AG10803 (cell line): ENCODE results near the gene OR7G2.
"Not testable (repeated sequence)": the region's sequence is repeated elsewhere in the genome, so short reads cannot be mapped to it uniquely, and the experiment has no call there.

Experiments used
- DNase-seq: peaks from one replicate; pipeline ENCODE4 v3.0.0; 2010; ENCODE audit warnings: low read depth
- H3K4me3 ChIP-seq: 2 replicates; pipeline ENCODE4 v1.5.1; 2011; ENCODE audit warnings: mild to moderate bottlenecking, low read length, control low read depth
- TF ChIP-seq, protein P1 (sequence below): conservative IDR thresholded peaks from 2 replicates; pipeline ENCODE4 v1.5.1; 2011; ENCODE audit warnings: mild to moderate bottlenecking, low read length, control low read depth, inconsistent platforms

Gene OR7G2

DNA sequence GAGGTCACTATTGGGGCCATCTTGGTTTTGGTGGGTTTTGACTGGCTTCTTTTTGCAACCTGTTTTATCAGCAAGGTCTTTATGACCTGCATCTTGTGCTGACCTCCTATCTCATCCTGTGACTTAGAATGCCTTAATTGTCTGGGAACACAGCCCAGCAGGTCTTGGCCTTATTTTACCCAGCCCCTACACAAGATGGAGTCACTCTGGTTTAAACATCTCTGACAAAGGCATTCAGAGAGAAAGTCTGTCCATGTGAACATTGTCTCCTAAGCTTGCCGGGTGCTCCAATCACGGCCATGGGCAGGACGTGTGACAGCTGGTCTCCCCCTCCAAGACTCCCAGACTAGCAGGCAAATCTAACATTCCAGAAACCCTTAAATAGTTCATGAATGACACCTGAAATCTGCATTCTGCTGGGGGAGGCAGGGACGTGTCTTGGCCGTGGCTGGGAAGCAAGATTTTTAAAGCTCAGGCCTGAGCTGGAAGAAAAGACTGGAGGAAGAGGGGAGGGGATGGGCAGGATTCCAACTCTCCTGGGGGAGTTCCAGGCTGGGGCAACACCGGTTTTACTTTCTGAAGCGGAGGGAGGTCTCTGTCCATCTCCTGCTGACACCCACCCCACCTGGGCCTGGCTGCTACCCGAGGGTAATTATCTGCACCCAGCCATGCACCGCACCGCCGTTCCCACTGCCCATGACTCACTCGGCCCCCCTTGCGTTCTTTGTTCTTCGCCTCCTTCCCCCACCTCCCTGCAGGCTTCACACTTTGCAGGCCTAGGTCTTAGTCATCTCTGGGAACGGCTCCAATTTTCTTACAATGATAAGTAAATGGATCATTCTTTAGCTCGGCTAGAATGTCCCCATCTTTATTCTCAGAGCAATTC is 32.0 kb downstream of the OR7G2 start:
- peak; percentile 69 for DNase-seq
- TF ChIP-seq, protein P1, sequence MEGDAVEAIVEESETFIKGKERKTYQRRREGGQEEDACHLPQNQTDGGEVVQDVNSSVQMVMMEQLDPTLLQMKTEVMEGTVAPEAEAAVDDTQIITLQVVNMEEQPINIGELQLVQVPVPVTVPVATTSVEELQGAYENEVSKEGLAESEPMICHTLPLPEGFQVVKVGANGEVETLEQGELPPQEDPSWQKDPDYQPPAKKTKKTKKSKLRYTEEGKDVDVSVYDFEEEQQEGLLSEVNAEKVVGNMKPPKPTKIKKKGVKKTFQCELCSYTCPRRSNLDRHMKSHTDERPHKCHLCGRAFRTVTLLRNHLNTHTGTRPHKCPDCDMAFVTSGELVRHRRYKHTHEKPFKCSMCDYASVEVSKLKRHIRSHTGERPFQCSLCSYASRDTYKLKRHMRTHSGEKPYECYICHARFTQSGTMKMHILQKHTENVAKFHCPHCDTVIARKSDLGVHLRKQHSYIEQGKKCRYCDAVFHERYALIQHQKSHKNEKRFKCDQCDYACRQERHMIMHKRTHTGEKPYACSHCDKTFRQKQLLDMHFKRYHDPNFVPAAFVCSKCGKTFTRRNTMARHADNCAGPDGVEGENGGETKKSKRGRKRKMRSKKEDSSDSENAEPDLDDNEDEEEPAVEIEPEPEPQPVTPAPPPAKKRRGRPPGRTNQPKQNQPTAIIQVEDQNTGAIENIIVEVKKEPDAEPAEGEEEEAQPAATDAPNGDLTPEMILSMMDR, result no peak
- no peak overlapping the region for H3K4me3 ChIP-seq

DNA sequence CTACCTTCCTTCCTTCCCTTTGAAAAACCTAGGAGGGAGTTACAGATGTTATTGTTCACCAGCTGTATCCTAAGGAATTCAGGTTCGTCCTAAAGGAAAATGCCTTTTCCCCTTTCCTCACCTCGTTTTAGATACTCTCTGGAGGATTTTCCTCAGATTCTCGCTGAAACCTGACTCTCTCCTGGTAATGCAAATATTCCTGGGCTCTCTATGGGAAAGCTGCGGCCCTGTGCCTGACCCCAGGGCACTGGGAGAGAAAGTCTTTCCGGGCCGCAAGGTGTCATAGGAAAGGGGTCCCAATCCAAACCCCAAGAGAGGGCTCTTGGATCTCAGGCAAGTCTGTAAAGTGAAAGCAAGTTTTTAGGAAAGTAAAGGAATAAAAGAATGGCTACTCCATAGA is 33.5 kb downstream of the OR7G2 start:
- TF ChIP-seq, protein P1, result no peak
- no peak overlapping the region for H3K4me3 ChIP-seq
- no peak for DNase-seq

DNA sequence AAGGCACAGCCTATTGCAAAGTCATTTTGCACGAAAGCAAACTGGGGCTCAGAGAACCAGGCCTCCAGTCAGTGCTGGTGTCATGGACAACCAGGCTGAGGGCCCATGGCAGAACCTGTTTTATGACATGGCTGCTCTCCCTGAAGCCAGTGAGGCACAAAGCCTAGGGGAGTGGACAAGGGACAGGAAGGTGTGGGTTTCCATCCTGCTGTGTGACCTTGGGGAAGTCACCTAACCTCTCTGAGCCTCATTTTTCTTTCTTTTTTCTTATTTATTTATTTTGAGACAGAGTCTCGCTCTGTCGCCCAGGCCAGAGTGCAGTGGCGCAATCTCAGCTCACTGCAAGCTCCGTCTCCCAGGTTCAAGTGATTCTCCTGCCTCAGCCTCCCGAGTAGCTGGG is 35.6 kb downstream of the OR7G2 start:
- DNase-seq, H3K4me3 ChIP-seq: not testable (repeated sequence)

DNA sequence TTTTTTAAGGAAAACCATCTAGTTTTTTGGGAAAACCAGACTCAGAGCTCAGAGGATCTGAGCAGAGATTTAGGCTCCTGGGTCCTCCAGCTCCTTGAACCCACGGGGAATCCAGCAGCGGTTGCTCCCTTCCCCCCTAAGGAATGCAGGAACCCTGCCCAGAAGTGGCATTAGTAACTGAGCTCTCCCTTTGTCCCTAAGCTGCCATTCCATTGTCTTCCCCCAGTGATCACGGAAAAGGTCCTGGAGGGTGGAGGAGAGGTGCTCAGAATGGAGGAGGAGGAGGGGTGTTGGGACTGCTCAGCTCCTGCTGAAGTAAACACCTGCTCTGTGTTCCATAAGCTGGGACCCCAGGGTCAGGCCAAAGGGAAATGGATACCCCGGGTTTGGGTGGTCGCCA is 37.2 kb downstream of the OR7G2 start:
- no peak overlapping the region for H3K4me3 ChIP-seq
- TF ChIP-seq, protein P1, result no peak
- no peak for DNase-seq

DNA sequence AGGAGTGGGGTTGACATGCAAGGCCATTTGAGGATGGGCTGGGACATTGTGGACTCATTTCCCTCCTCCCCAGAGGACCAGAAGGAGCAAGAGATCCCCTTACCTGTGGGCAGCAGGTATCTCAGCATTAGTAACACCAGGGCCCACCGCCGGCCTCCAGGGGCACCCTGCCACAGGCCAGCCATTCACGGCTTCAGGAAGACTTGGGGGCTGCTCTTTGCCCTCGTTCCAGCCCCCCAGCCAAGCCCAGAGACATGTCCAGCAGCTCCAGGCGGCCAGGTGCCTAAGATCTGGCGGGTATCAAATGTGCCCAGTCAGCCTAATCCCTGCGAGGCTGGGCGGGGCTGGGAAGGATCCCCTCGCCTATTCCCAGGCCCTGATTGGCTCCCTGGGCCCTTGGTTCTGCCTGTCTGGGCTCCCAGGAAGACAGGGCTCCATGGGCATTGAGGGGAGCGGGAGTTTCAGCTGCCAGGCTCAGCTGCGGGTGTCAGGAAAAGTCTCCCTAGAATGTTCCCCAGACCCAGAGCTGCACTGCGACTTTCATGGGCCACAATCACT is 41.7 kb downstream of the OR7G2 start:
- TF ChIP-seq, protein P1, result no peak
- DNase-seq, result no peak
- no peak overlapping the region for H3K4me3 ChIP-seq

DNA sequence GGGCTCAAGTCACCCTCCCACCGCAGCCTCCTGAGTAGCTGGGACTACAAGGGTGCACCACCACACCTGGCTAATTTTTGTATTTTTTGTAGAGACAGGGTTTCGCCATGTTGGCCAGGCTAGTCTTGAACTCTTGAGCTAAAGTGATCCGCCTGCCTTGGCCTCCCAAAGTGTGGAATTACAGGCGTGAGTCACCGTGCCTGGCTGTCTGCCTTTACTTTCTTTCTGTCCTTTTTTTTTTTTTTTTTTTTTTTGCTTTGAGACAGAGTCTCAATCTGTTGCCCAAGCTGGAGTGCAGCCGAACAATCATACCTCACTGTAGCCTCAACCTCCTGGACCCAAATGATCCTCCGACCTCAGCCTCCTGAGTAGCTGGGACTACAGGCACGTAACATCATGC is 45.4 kb downstream of the OR7G2 start:
- DNase-seq, result no peak
- H3K4me3 ChIP-seq, result no peak overlapping the region
- TF ChIP-seq, protein P1, result no peak

DNA sequence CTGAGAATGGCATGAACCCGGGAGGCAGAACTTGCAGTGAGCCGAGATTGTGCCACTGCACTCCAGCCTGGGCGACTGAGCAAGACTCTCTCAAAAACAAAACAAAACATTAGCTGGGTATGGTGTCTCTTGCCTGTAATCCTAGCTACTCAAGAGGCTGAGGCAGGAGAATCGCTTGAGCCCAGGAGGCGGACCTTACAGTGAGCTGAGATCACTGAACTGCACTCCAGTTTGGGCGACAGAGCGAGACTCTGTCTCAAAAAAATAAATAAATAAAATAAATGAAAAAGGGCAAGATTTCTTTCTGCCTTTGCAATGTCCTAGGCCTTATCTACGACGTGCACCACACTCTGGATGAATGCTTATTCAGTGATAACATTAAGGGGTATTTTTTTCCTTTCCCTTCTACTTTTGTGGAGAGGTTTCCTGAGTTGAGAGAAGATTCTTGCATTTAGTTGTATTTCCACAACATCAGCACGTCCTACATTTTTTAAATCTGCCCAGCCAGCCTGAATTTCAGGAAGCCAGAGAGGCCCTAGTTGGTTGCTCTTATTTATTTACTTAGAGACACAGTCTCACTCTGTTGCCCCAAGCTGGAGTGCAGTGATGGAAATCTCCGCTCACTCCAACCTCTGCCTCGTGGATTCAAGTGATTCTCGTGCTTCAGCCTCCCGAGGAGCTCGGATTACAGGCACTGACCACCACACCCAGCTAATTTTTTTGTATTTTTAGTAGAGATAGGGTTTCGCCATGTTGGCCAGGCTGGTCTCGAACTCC is 46.5 kb downstream of the OR7G2 start:
- no peak overlapping the region for H3K4me3 ChIP-seq
- DNase-seq, result no peak
- TF ChIP-seq, protein P1, result no peak
